HepG2 (cell line): ENCODE results near the gene MALT1. TPM values are rescaled to one million over a fixed set of nuclear protein-coding genes. Genes with fewer than 3 reads are reported as not detected.

Experiments
- CENPX ChIP-seq: sonication (generic); formaldehyde crosslinking; IDR thresholded peaks from 2 replicates; pipeline ENCODE4 v1.9.0; 2021; ENCODE audit warnings: mild to moderate bottlenecking, missing genetic modification reagents, moderate library complexity
- ETS1 ChIP-seq: sonication (generic); formaldehyde crosslinking; IDR thresholded peaks from 2 replicates; pipeline ENCODE4 v1.4.0; 2020; ENCODE audit warnings: missing genetic modification reagents
- HNRNPUL1 ChIP-seq: fragments of 200-400 bp; formaldehyde crosslinking; IDR thresholded peaks from 2 replicates; pipeline ENCODE4 v1.6.1; 2017; ENCODE audit warnings: low read depth, mild to moderate bottlenecking, low read length, moderate library complexity
- KMT2B ChIP-seq: IDR thresholded peaks from 2 replicates; pipeline ENCODE4 v1.6.1; 2016; ENCODE audit warnings: missing genetic modification reagents, missing compliant biosample characterization
- NFIC ChIP-seq: IDR thresholded peaks from 2 replicates; pipeline ENCODE4 v1.6.1; 2012; ENCODE audit warnings: mild to moderate bottlenecking, low read length, inconsistent platforms
- PCBP1 ChIP-seq: fragments of 200-400 bp; formaldehyde crosslinking; IDR thresholded peaks from 2 replicates; pipeline ENCODE4 v1.6.1; 2017; ENCODE audit warnings: mild to moderate bottlenecking, low read depth, low read length, borderline replicate concordance
- POGK ChIP-seq: sonication (generic); formaldehyde crosslinking; conservative IDR thresholded peaks from 2 replicates; pipeline ENCODE4 v1.8.0; 2022; ENCODE audit warnings: mild to moderate bottlenecking, moderate library complexity, missing genetic modification reagents
- RELA ChIP-seq: sonication (generic); formaldehyde crosslinking; IDR thresholded peaks from 2 replicates; pipeline ENCODE4 v1.4.0; 2020; ENCODE audit warnings: missing genetic modification reagents
- SALL1 ChIP-seq: sonication (generic); formaldehyde crosslinking; IDR thresholded peaks from 2 replicates; pipeline ENCODE4 v1.8.0; 2022; ENCODE audit warnings: mild to moderate bottlenecking, missing genetic modification reagents
- TAF15 ChIP-seq: fragments of 200-400 bp; formaldehyde crosslinking; IDR thresholded peaks from one replicate; pipeline ENCODE4 v1.6.1; 2018; ENCODE audit warnings: mild to moderate bottlenecking, low read depth, low read length; ENCODE audit not compliant: poor library complexity, severe bottlenecking
- YEATS2 ChIP-seq: sonication (generic); formaldehyde crosslinking; IDR thresholded peaks from 2 replicates; pipeline ENCODE4 v1.4.0; 2020; ENCODE audit warnings: missing genetic modification reagents, borderline replicate concordance
- ZBTB38 ChIP-seq: sonication (generic); formaldehyde crosslinking; IDR thresholded peaks from 2 replicates; pipeline ENCODE4 v1.5.1; 2020; ENCODE audit warnings: mild to moderate bottlenecking, missing genetic modification reagents
- ZGPAT ChIP-seq: IDR thresholded peaks from 2 replicates; pipeline ENCODE4 v1.6.1; 2016; ENCODE audit warnings: mild to moderate bottlenecking
- ZNF292 ChIP-seq: sonication (generic); formaldehyde crosslinking; IDR thresholded peaks from 2 replicates; pipeline ENCODE4 v1.8.1; 2022; ENCODE audit warnings: mild to moderate bottlenecking, low read depth, missing genetic modification reagents, borderline replicate concordance
- ZNF329 ChIP-seq: sonication (generic); formaldehyde crosslinking; IDR thresholded peaks from 2 replicates; pipeline ENCODE4 v1.9.0; 2021; ENCODE audit warnings: low read depth, mild to moderate bottlenecking, missing genetic modification reagents
- ZNF501 ChIP-seq: sonication (generic); formaldehyde crosslinking; IDR thresholded peaks from 2 replicates; pipeline ENCODE4 v1.5.1; 2020; ENCODE audit warnings: mild to moderate bottlenecking, moderate library complexity, missing genetic modification reagents
- ZNF607 ChIP-seq: sonication (generic); formaldehyde crosslinking; IDR thresholded peaks from 2 replicates; pipeline ENCODE4 v1.5.1; 2020; ENCODE audit warnings: missing genetic modification reagents, mild to moderate bottlenecking, borderline replicate concordance
- ZNF777 ChIP-seq: sonication (generic); formaldehyde crosslinking; IDR thresholded peaks from 2 replicates; pipeline ENCODE4 v1.4.0; 2020; ENCODE audit warnings: missing genetic modification reagents
- ZNF891 ChIP-seq: sonication (generic); formaldehyde crosslinking; IDR thresholded peaks from 2 replicates; pipeline ENCODE4 v1.5.0; 2020; ENCODE audit warnings: mild to moderate bottlenecking, missing genetic modification reagents
- polyA plus RNA-seq, 8 experiments: library from polyadenylated mRNA; depleted of rRNA in 3 of 8; stranded (reverse) in 7 of 8; unstranded in 1 of 8; fragments of >200 nt; fragmentation: Illumina TruSeq in 4 of 8; extraction: Trizol in 4 of 8; gene quantifications; 2 replicates each; pipeline versions ENCODE4 v1.2.1 to v1.2.3, GENCODE V29; 2011 to 2016; ENCODE audit warnings: low read depth in 4 of 8, missing spikeins in 1 of 8, mixed read lengths in 1 of 8; ENCODE audit not compliant: insufficient read depth in 1 of 8
- total RNA-seq, 5 experiments: library from RNA; depleted of rRNA; stranded (reverse); fragments of >200 nt; fragmentation: Illumina TruSeq; extraction: Trizol; gene quantifications; 2 replicates each; pipeline ENCODE4 v1.2.3, GENCODE V29; 2016; ENCODE audit warnings: low read depth in 1 of 5
- TF ChIP-seq, protein P1 (sequence below): sonication (generic); formaldehyde crosslinking; IDR thresholded peaks from 2 replicates; pipeline ENCODE4 v1.5.0; 2020; ENCODE audit warnings: mild to moderate bottlenecking, missing genetic modification reagents

The MALT1 gene
- total and polyA plus RNA-seq, 2 of the 13 experiments (the other 11 are each of a cell fraction or from before 2014, with no cell fraction given): 43.9 to 89.0 TPM

GRCh38 chr18:58768293-58768974 lies 97.2 kb downstream of the MALT1 start (continued):
- peak; percentile 19; the same call in 1 of the 2 replicates for TF ChIP-seq ZNF607 (CRISPR knock-in tag)
- 0 out of 2 replicates have a peak, but pooled peaks have one; percentile 39 for TF ChIP-seq ZNF777 (CRISPR knock-in tag)
- TF ChIP-seq, protein P1, sequence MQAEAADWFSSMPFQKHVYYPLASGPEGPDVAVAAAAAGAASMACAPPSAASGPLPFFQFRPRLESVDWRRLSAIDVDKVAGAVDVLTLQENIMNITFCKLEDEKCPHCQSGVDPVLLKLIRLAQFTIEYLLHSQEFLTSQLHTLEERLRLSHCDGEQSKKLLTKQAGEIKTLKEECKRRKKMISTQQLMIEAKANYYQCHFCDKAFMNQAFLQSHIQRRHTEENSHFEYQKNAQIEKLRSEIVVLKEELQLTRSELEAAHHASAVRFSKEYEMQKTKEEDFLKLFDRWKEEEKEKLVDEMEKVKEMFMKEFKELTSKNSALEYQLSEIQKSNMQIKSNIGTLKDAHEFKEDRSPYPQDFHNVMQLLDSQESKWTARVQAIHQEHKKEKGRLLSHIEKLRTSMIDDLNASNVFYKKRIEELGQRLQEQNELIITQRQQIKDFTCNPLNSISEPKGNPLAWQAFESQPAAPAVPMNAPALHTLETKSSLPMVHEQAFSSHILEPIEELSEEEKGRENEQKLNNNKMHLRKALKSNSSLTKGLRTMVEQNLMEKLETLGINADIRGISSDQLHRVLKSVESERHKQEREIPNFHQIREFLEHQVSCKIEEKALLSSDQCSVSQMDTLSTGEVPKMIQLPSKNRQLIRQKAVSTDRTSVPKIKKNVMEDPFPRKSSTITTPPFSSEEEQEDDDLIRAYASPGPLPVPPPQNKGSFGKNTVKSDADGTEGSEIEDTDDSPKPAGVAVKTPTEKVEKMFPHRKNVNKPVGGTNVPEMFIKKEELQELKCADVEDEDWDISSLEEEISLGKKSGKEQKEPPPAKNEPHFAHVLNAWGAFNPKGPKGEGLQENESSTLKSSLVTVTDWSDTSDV: 0 out of 2 replicates have a peak, but pooled peaks have one; percentile 24
- TF ChIP-seq NFIC: no peak
- TF ChIP-seq ZNF501 (CRISPR knock-in tag): peak; percentile 21; the same call in 1 of the 2 replicates
- 0 out of 2 replicates have a peak, but pooled peaks have one; percentile 47 for TF ChIP-seq ZNF329 (CRISPR knock-in tag)
- TF ChIP-seq ZGPAT (CRISPR knock-in tag): peak; percentile 42; the same call in 1 of the 2 replicates
- TF ChIP-seq RELA (CRISPR knock-in tag): 0 out of 2 replicates have a peak, but pooled peaks have one; percentile 29
- TF ChIP-seq KMT2B (CRISPR knock-in tag): peak; percentile 33; the same call in 1 of the 2 replicates
- TF ChIP-seq ZNF292 (CRISPR knock-in tag): 0 out of 2 replicates have a peak, but pooled peaks have one; percentile 54
- TF ChIP-seq TAF15: peak; percentile 64
- no peak for TF ChIP-seq HNRNPUL1
- peak; percentile 76 for TF ChIP-seq POGK (CRISPR knock-in tag)
- TF ChIP-seq PCBP1: 0 out of 2 replicates have a peak, but pooled peaks have one; percentile 25
- 0 out of 2 replicates have a peak, but pooled peaks have one; percentile 44 for TF ChIP-seq ZNF891
- TF ChIP-seq CENPX (CRISPR knock-in tag): no peak
- TF ChIP-seq ZBTB38: peak; percentile 60; the same call in 1 of the 2 replicates
- peak; percentile 57 for TF ChIP-seq SALL1
- TF ChIP-seq ETS1 (CRISPR knock-in tag): no peak
- TF ChIP-seq YEATS2 (CRISPR knock-in tag): no peak
